Stimulated activated naive B cell treated with anti-CD40 and anti-IgM and Interleukin-4, amounts not matched to agents 10 μg/mL and 1 μg/mL and 100 μg/mL, for 72 hours (primary cell): Measurements from ENCODE around the gene PPP3CA.
A peak's percentile ranks its signal among the peaks of the same experiment; 100 is the strongest.

Source experiments
- ATAC-seq, 2 donors: fragments of 150-1000 bp; cut with Tn5 transposase; replicated peaks; 2 replicates each; pipeline ENCODE4 v1.10.0; 2021; ENCODE audit warnings: moderate library complexity in 1 of 2
- DNase-seq: peaks from one replicate; pipeline ENCODE4 v3.0.0; 2021
- H3K27ac Mint-ChIP-seq: one replicate; pipeline ENCODE4 v1.8.0; 2022; ENCODE audit warnings: mild to moderate bottlenecking, mixed read lengths
- H3K27me3 Mint-ChIP-seq, 2 donors: one replicate each; pipeline ENCODE4 v1.8.0; 2022; ENCODE audit warnings: mixed read lengths in 2 of 2
- H3K36me3 Mint-ChIP-seq, 2 donors: one replicate each; pipeline ENCODE4 v1.8.0; 2022; ENCODE audit warnings: mixed read lengths in 2 of 2, mild to moderate bottlenecking in 1 of 2
- H3K4me1 Mint-ChIP-seq, 2 donors: one replicate each; pipeline ENCODE4 v1.8.0; 2022; ENCODE audit warnings: mixed read lengths in 2 of 2, mild to moderate bottlenecking in 1 of 2
- H3K4me3 Mint-ChIP-seq, 2 donors: one replicate each; pipeline ENCODE4 v1.8.0; 2022; ENCODE audit warnings: mild to moderate bottlenecking in 2 of 2, mixed read lengths in 2 of 2, moderate library complexity in 1 of 2
- H3K9me3 Mint-ChIP-seq, 2 donors: one replicate each; pipeline ENCODE4 v1.8.0; 2022; ENCODE audit warnings: mixed read lengths in 2 of 2, mild to moderate bottlenecking in 1 of 2

PPP3CA gene

DNA sequence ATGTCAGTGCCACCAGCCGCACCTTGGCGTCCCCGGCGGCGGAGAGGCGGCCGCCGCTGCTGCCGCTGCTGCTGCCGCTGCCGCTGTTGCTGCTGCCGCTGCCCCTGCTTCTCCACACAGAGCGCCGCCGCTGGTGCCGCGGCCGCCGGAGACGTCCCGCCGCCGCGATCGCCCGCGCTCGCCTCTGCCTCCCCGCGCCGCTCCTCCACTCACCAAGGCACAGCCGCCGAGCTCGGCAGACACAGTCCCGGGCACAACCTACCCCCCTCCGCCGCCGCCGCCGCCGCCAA is at the start of gene PPP3CA:
PPP3CA (minus strand) TSS at position 260 of the 290 bp plus-strand sequence.
- peak within 1 kb of the TSS; percentile 98 for H3K27ac Mint-ChIP-seq
- no peaks in the 10 kb centered on the region for H3K9me3 Mint-ChIP-seq
- DNase-seq (no peak), ATAC-seq (peak in 1 of 2 donors; percentile 24)
- H3K36me3 Mint-ChIP-seq, result peaks cover 0 to 5% of the 10 kb centered on the region in 2 donors
- H3K27me3 Mint-ChIP-seq, result no peaks in the 10 kb centered on the region
- peak within 1 kb of the TSS; percentile 95 to 98 for H3K4me3 Mint-ChIP-seq
- peaks cover 20 to 44% of the 10 kb centered on the region in 2 donors for H3K4me1 Mint-ChIP-seq

DNA sequence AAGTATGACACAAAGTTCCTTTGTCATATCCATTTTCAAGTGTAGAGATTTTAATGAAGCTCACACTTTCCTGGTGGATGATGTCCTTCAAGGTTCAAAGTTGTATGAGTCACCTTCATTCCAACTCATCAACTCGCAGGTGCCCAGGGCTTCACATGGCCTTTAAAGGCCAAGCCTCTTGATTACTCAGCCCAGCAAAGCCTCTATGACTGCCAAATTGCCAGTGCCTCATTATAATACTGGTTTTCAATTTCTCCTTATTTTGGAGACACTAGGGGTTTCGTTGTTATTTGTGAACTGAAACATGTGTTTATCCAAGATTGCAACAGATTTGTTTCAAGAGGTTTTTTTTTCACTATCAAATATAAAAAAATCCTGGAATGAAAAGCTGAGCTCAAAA is 45.9 kb upstream of the PPP3CA start:
- no peak overlapping the region for H3K4me3 Mint-ChIP-seq
- peaks cover 0 to 5% of the 10 kb centered on the region in 2 donors for H3K9me3 Mint-ChIP-seq
- no peak overlapping the region for H3K27ac Mint-ChIP-seq
- peaks cover 2 to 4% of the 10 kb centered on the region in 2 donors for H3K36me3 Mint-ChIP-seq
- no peaks in the 10 kb centered on the region for H3K27me3 Mint-ChIP-seq
- H3K4me1 Mint-ChIP-seq, result no peaks in the 10 kb centered on the region
- ATAC-seq (peak; percentile 60 to 61), DNase-seq (no peak)

DNA sequence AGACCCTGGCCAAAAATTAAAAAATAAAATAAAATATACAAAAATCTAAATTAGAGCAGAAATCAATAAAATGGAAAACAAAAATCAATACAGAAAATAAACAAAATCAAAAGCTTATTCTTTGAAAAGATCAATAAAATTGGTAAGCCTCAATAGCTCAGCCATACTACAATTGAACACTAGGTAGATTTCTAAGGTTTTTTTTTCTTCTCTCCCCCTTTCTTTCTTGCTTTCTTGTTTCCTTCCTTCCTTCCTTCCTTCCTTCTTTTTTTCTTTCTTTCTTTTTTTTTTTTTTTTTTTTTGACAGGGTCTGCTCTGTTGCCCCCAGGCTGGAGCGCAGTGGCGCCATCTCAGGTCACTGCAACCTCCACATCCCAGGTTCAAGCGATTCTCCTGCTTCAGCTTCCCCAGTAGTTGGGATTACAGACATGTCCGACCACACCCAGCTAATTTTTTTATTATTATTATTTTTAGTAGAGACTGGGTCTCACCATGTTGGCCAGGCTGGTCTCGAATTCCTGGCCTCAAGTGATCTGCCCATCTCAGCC is 23.4 kb upstream of the PPP3CA start:
- H3K36me3 Mint-ChIP-seq, result no peaks in the 10 kb centered on the region
- no peaks in the 10 kb centered on the region for H3K27me3 Mint-ChIP-seq
- ATAC-seq (no peak), DNase-seq (no peak)
- H3K4me1 Mint-ChIP-seq, result peaks cover 0 to 5% of the 10 kb centered on the region in 2 donors
- peaks cover 7 to 16% of the 10 kb centered on the region in 2 donors for H3K9me3 Mint-ChIP-seq
- H3K4me3 Mint-ChIP-seq, result no peak overlapping the region
- no peak overlapping the region for H3K27ac Mint-ChIP-seq

DNA sequence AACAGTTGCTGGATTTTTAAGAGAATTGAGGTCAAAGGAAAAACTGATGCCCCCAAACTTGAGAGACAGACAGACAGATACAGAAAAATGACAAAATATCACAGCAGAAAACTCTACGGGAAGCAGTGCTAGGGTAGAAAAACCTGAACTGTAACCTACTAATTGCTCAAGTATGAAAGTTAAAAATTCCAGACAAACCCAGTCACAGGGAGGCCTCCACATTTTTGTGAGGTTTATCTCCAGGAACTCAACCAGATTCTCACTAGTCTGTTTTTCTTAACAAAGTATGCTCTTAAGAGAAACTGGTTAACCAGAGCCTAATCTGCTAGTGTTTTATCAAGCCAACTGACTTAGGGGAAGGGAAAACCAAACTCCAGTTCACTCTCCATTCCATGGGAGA is 19.9 kb upstream of the PPP3CA start:
- peaks cover 0 to 4% of the 10 kb centered on the region in 2 donors for H3K36me3 Mint-ChIP-seq
- H3K27ac Mint-ChIP-seq, result no peak overlapping the region
- peaks cover 7 to 10% of the 10 kb centered on the region in 2 donors for H3K9me3 Mint-ChIP-seq
- no peak for DNase-seq
- H3K27me3 Mint-ChIP-seq, result no peaks in the 10 kb centered on the region
- no peak for ATAC-seq
- peaks cover 0 to 5% of the 10 kb centered on the region in 2 donors for H3K4me1 Mint-ChIP-seq
- no peak overlapping the region for H3K4me3 Mint-ChIP-seq

DNA sequence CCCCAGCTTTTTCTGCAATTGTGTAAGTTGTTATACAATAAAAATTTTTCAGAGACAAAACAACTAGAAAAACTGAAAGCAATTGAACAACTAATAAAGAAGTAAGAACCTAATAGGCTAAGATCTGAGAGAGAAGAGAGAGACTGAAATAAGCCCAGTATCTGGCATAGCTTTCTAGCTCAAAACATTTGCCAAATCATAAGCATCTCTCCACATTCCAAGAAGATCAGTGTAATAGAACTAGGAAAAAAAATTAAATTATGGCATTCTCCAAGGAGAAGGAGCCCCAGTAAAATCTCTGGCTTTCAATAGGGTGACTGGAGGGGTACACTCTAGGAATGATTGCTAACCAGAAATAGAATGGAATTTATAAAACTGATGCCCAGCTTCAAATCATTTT is 19.0 kb upstream of the PPP3CA start:
- no peaks in the 10 kb centered on the region for H3K27me3 Mint-ChIP-seq
- no peak for ATAC-seq

DNA sequence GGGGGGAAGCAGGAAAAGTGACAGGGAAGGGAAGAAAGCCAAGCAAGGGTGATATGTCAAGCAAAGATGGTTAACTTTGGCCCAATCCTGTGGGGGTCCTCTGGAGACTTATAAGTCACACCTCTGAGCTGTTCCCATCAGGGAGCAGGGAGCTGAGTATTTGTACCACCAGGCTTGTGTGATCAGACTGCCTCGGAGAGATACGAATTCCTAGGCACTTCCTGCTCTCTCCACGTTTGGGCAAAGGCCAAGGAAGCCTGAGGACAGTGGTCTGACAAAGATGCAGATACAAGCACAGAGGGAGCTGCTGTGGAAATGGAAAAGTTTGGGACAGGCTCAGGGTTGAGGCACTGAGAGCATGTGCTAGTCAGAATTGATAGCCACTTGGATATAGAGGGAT is 10.4 kb upstream of the PPP3CA start:
- H3K4me3 Mint-ChIP-seq, result no peak overlapping the region
- H3K4me1 Mint-ChIP-seq, result peaks cover 24 to 32% of the 10 kb centered on the region in 2 donors
- no peak for DNase-seq
- no peak overlapping the region for H3K27ac Mint-ChIP-seq
- no peaks in the 10 kb centered on the region for H3K9me3 Mint-ChIP-seq
- no peak for ATAC-seq
- no peaks in the 10 kb centered on the region for H3K27me3 Mint-ChIP-seq
- H3K36me3 Mint-ChIP-seq, result no peaks in the 10 kb centered on the region

More for the DNA sequence above, 19.0 kb upstream of the PPP3CA start:
- H3K4me1 Mint-ChIP-seq, result peaks cover 0 to 5% of the 10 kb centered on the region in 2 donors
- H3K4me3 Mint-ChIP-seq, result no peak overlapping the region
- DNase-seq, result no peak
- H3K9me3 Mint-ChIP-seq, result peaks cover 4 to 8% of the 10 kb centered on the region in 2 donors
- H3K36me3 Mint-ChIP-seq, result peaks cover 0 to 4% of the 10 kb centered on the region in 2 donors
- no peak overlapping the region for H3K27ac Mint-ChIP-seq

DNA sequence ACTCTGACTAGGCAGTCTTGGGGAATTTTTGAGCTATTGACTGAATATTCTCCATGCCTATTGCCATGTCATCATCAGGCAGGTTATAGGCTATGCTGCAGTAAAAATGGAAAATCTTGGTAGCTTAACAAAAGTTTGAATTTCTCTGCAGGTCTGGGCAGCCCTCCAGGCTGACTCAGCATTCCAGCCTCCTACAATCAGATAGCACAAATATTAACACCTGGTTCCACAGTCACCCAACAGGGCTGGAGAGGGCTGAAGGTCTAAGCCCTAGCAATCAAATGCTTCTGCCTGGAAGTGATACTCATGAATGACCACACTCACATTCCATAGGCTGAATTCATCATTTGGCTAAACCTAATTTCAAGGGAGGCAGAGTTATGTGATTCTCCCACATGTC is 9.6 kb upstream of the PPP3CA start:
- H3K9me3 Mint-ChIP-seq, result no peaks in the 10 kb centered on the region
- peaks cover 24 to 32% of the 10 kb centered on the region in 2 donors for H3K4me1 Mint-ChIP-seq
- no peaks in the 10 kb centered on the region for H3K36me3 Mint-ChIP-seq
- no peak overlapping the region for H3K4me3 Mint-ChIP-seq
- ATAC-seq (no peak), DNase-seq (no peak)
- no peaks in the 10 kb centered on the region for H3K27me3 Mint-ChIP-seq
- H3K27ac Mint-ChIP-seq, result no peak overlapping the region

DNA sequence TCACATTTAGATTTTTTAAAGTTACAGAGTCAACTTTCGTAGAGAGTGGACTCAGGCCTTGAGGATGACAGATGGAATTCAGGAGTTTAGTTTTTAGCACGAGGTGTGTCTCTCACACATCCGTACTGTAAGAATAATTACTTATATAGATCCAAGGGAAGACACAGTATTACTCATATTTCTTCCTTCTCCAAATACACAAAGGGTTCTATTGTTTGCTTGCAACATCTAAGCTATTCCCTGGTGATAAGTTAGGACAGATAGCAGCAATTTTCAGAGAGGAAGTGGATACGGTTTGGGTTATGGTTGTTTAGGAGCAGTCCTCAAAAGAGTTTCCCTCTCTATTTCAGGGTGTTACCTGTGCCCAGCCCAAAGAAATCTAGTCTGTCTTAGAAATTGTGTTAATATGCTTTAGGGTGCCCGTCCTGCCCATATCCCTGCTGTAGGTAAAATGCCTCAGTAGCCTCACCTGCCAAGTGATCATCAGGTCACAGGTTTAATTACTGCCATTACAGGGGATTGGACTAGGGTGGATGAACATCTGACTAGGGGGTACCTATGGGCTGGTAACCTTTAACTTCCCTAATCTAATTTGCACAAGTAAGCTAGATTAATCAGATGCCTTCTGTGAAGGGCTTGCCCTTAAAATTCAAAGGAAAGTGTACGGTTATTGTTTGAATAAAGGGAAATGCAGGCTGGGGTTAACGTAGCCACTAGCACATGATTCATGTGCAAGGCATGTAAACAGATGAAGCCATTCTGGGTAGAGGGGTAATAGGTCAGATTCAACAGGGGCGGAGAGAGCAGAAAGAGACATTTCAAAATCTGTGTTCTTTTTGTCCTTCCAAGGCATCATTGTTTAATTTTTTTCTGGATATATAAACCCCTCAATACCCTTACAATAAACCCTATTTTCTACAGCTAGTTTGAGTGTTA is 8.7 kb upstream of the PPP3CA start:
- ATAC-seq (peak; percentile 29 to 42), DNase-seq (no peak)
- H3K27me3 Mint-ChIP-seq, result no peaks in the 10 kb centered on the region
- no peaks in the 10 kb centered on the region for H3K36me3 Mint-ChIP-seq
- peaks cover 24 to 32% of the 10 kb centered on the region in 2 donors for H3K4me1 Mint-ChIP-seq
- no peaks in the 10 kb centered on the region for H3K9me3 Mint-ChIP-seq
- no peak overlapping the region for H3K27ac Mint-ChIP-seq
- no peak overlapping the region for H3K4me3 Mint-ChIP-seq

DNA sequence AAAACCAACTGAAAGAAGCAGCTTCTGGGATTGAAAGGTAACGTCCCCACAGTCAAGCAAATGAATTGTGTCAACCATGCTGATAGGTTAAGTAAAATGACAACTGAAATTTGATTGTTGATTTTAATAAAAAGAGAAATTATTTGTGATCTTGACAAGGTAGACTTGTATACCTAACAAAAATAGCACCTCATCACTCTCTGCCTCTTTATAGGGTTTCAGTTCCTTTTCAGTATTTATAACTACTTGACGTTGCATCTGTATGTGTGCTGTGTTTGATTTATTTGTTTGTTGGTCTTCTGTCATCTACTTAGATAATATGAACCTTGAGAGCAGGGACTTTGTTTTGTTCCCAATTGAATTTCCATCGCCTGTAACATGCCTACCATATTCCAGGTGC is 7.9 kb upstream of the PPP3CA start:
- peaks cover 24 to 32% of the 10 kb centered on the region in 2 donors for H3K4me1 Mint-ChIP-seq
- DNase-seq (no peak), ATAC-seq (peak; percentile 89 to 98)
- H3K4me3 Mint-ChIP-seq, result no peak overlapping the region
- H3K9me3 Mint-ChIP-seq, result no peaks in the 10 kb centered on the region
- no peaks in the 10 kb centered on the region for H3K27me3 Mint-ChIP-seq
- no peaks in the 10 kb centered on the region for H3K36me3 Mint-ChIP-seq
- H3K27ac Mint-ChIP-seq, result no peak overlapping the region

DNA sequence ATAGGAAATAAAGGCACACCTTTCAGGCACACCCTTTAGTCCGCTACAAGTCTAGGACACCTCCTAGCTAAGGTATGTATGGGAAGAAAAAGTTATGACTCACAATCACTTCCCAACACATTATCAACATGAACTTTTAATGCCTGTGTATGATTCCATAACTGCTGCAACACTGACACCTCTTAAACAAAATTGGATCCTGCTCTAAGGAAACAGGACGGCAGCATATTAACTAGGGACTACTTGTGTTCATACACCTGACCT is 2.4 kb upstream of the PPP3CA start:
- H3K9me3 Mint-ChIP-seq, result no peaks in the 10 kb centered on the region
- no peak for ATAC-seq
- H3K27me3 Mint-ChIP-seq, result no peaks in the 10 kb centered on the region
- DNase-seq, result no peak
- no peak overlapping the region for H3K27ac Mint-ChIP-seq
- peaks cover 20 to 33% of the 10 kb centered on the region in 2 donors for H3K4me1 Mint-ChIP-seq
- H3K4me3 Mint-ChIP-seq, result no peak overlapping the region
- H3K36me3 Mint-ChIP-seq, result peaks cover 0 to 5% of the 10 kb centered on the region in 2 donors

DNA sequence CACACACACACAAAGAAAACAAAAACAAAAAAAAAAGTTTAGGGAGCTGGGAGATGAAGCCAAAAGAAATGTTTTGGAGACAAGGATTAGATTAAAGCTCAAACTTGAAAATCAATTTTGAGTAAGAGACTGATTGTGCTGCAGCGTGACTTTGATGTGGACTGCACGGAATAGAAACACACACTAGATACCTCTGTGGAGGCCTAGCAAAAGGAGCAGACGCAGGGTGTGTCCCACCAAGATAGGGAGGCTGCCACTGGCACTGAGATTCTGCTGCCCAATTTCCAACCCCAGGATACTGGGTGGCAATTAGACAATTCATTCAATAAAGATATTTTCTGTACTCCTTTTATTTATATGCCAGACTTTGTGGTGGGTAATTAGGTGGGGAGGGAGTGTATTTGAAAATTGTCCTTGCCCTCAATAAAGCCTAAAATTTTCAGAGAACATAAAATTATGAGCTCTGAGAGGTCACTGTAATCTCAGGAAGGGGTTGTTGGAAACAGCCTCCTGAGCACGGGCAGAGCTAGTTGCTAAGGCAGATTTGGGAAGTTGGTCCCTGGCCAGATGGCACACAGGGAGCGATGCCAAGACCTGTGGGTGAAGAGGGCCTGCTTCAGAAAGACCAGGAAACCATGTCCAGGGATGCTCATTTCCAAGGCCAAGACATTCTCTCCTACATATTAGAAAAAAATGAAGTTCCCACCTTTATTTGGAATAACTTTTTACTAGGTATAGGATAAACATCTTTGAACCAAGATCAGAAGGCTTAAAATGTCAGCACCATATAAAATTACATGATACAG is 1.9 kb upstream of the PPP3CA start:
- Mint-ChIP-seq H3K4me3 (peak overlapping the region; percentile 95 to 98), H3K27ac (peak overlapping the region; percentile 82), H3K9me3 (no peaks in the 10 kb centered on the region), H3K4me1 (peaks cover 15 to 31% of the 10 kb centered on the region in 2 donors), H3K36me3 (peaks cover 0 to 5% of the 10 kb centered on the region in 2 donors), H3K27me3 (no peaks in the 10 kb centered on the region)
- DNase-seq (no peak), ATAC-seq (no peak)

DNA sequence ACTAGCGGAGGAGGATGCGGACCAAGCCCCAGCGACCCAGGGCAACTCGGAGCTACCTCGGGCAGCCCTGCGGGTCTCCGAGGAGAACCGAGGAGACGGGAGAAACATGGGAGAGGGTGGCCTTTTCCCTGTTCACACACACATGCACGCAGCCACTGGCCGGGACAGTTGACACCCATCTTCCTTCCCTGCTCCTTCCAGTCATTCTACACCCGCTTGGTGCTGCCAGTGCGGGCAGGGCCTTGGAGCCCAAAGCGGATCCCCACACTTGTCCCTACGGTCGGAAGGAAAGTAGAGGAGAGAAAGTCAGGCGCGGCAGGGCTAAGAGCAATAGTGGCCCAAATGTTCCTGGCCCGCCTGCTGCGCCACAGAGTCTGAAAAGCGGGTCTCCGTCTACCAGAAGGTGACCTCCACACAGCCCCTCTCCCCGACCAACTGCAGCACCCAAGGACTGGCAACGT is 1.1 kb upstream of the PPP3CA start:
- ATAC-seq, result no peak
- Mint-ChIP-seq H3K27ac (peak overlapping the region; percentile 98), H3K36me3 (peaks cover 0 to 5% of the 10 kb centered on the region in 2 donors), H3K9me3 (no peaks in the 10 kb centered on the region), H3K4me3 (peak overlapping the region; percentile 95 to 98), H3K4me1 (peaks cover 16 to 34% of the 10 kb centered on the region in 2 donors), H3K27me3 (no peaks in the 10 kb centered on the region)
- DNase-seq, result no peak

DNA sequence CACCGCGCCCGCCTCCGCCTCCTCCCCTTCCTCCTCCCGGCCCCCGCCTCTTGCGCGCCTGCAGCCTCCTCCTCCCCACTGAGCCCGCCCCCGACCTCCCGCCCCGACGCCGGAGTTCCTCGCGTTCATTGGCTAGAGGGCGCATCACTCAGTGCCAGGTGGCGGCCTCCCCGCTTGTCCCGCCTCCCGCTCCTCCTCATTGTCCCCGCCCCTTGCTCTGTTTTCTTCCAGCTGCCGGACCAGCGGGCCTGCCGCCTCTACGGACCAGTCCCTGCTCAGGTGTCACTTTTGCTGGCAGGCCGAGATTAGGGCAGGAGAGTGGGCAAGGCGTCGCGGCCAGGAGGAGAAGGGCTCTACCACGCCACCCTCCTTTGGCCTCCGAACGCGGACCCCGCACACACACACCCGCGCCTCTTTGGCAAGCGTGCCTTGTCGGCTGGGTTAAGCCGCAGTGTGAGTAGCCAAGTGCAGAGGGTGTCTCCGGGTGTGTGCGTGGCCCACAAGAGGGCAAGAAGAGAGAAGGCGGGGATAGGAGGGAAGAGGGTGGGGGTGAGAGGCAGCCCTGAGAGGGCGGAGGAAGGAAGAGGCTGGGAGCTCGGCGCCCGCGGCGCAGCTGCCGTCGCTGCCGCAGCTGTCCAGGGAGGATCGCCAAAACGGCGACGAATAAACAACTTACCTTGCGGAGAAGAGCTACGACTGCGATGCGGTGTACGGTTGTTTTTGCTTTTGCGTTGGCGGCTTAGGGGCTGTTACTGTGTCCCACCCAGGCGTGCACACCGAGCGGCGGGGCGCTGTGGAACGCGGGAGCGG is 436 bp upstream of the PPP3CA start:
- Mint-ChIP-seq H3K36me3 (peaks cover 0 to 5% of the 10 kb centered on the region in 2 donors), H3K27ac (peak overlapping the region; percentile 98), H3K9me3 (no peaks in the 10 kb centered on the region), H3K4me1 (peaks cover 18 to 41% of the 10 kb centered on the region in 2 donors), H3K27me3 (no peaks in the 10 kb centered on the region), H3K4me3 (peak overlapping the region; percentile 95 to 98)
- peak; percentile 97 for DNase-seq
- peak; percentile 80 to 83 for ATAC-seq
